Measurements from ENCODE around the gene KIF18B.
A peak's percentile ranks its signal among the peaks of the same experiment; 100 is the strongest.

The KIF18B gene

GRCh38 chr17:44947461-44948314 lies at the start of gene KIF18B:
KIF18B (minus strand) TSS chr17:44947773; CDS start chr17:44936344, 11,429 bp downstream.
- peak; percentile 78 to 96 (median 89) for DNase-seq
- intact Hi-C loops (cut with DNase I), result no loop called here

- no peak for DNase-seq
- intact Hi-C loops (cut with DNase I), result no loop called here
Measured at GRCh38 chr17:44996304-44996703, 48.7 kb upstream of the KIF18B start.

- intact Hi-C loops (cut with DNase I), result no loop called here
- no peak for DNase-seq
Measured at GRCh38 chr17:44995436-44996001, 47.9 kb upstream of the KIF18B start.

GRCh38 chr17:44992242-44992939 lies 44.8 kb upstream of the KIF18B start:
- intact Hi-C loops (cut with DNase I), result no loop called here
- DNase-seq, result no peak

GRCh38 chr17:44990994-44991393 lies 43.4 kb upstream of the KIF18B start:
- no peak for DNase-seq
- intact Hi-C loops (cut with DNase I), result no loop called here

- intact Hi-C loops (cut with DNase I), result no loop called here
- DNase-seq, result no peak
Measured at GRCh38 chr17:44989552-44990138, 42.1 kb upstream of the KIF18B start.

GRCh38 chr17:44988044-44988942 lies 40.7 kb upstream of the KIF18B start:
- intact Hi-C loops (cut with DNase I), result no loop called here
- no peak for DNase-seq

- DNase-seq, result no peak
Measured at GRCh38 chr17:44983563-44983962, 36.0 kb upstream of the KIF18B start.

GRCh38 chr17:44982113-44982702 lies 34.6 kb upstream of the KIF18B start:
- DNase-seq, result no peak
- intact Hi-C loops (cut with DNase I), result no loop called here

More at GRCh38 chr17:44983563-44983962, 36.0 kb upstream of the KIF18B start:
- intact Hi-C loops (cut with DNase I), result no loop called here

GRCh38 chr17:44981221-44981968 lies 33.8 kb upstream of the KIF18B start:
- intact Hi-C loops (cut with DNase I), result no loop called here
- DNase-seq, result no peak

- intact Hi-C loops (cut with DNase I), result no loop called here
- DNase-seq, result no peak
Measured at GRCh38 chr17:44979426-44979995, 31.9 kb upstream of the KIF18B start.

- no peak for DNase-seq
- intact Hi-C loops (cut with DNase I), result no loop called here
Measured at GRCh38 chr17:44978807-44979206, 31.2 kb upstream of the KIF18B start.

- intact Hi-C loops (cut with DNase I), result no loop called here
- DNase-seq, result no peak
Measured at GRCh38 chr17:44977814-44978550, 30.4 kb upstream of the KIF18B start.

- intact Hi-C loops (cut with DNase I), result no loop called here
Measured at GRCh38 chr17:44977065-44977464, 29.5 kb upstream of the KIF18B start.

GRCh38 chr17:44976206-44976605 lies 28.6 kb upstream of the KIF18B start:
- DNase-seq, result no peak
- intact Hi-C loops (cut with DNase I), result no loop called here

More at GRCh38 chr17:44977065-44977464, 29.5 kb upstream of the KIF18B start:
- no peak for DNase-seq

- no peak for DNase-seq
- intact Hi-C loops (cut with DNase I), result no loop called here
Measured at GRCh38 chr17:44972953-44973352, 25.4 kb upstream of the KIF18B start.

Measured in head of caudate nucleus (tissue), 42 donors.